ENCODE measurements around the gene MCTP1.
"Not testable (repeated sequence)": the region's sequence is repeated elsewhere in the genome, so short reads cannot be mapped to it uniquely, and the experiment has no call there.

Gene MCTP1

DNA sequence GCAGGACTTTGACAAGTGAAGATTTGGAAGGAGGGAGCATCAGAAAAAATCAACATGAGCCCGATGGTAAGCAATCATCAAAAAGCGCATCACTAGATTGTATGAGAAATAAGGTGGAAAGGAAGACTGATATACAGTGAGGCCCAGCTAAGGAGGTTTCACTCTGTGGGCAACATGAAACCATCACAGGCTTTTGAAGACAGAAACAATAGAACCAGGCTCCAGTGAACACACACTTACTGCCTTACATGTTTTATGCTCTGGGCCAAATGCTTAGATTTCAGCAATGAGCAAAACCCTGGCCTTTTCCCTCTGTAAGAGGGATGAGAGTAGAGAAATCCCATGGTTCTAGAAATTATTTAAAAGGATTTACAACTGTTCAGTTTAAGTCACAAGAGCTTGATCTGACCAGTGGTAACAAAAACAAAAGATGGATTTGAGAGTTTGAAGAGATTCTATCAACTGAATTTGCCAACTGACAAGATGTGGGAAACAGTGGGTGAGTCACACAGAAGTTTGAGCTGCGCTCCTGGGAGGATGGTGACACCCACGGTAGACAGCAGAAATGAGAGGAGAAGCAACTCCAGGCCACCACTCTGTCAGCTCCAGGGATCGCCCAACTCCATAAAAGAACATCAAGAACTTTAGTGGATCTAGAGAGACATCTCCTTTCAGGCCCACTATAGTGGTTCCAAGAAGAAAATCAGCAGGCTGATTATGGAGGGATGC is 261.8 kb downstream of the MCTP1 start:
- DNase-seq, result no peak

DNA sequence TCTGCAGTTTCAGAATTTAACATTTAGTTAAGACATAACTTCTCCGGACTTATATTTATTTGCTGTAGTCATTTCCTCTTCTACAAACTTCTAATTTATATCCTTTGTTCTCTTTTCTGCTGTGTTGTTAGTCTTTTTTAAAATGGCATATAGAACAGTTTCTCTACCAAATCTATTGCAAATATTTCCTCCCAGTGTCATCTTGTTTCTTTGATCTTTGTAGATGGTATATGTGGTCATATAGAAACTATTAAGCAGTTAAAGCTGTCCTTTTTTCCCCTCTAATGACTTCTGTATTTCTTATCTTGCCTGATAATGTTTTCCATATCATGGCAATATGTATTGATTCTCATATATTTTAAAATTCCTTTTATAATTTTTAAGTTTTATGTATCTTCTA is 264.5 kb downstream of the MCTP1 start:
- no peak for DNase-seq

GRCh38 chr5:95018946-95019345 is 265.9 kb downstream of the MCTP1 start:
- DNase-seq, result no peak

- DNase-seq, result no peak
Measured at GRCh38 chr5:95018511-95018910, 266.4 kb downstream of the MCTP1 start.

- no peak for DNase-seq
Measured at GRCh38 chr5:95009812-95010211, 275.1 kb downstream of the MCTP1 start.

DNA sequence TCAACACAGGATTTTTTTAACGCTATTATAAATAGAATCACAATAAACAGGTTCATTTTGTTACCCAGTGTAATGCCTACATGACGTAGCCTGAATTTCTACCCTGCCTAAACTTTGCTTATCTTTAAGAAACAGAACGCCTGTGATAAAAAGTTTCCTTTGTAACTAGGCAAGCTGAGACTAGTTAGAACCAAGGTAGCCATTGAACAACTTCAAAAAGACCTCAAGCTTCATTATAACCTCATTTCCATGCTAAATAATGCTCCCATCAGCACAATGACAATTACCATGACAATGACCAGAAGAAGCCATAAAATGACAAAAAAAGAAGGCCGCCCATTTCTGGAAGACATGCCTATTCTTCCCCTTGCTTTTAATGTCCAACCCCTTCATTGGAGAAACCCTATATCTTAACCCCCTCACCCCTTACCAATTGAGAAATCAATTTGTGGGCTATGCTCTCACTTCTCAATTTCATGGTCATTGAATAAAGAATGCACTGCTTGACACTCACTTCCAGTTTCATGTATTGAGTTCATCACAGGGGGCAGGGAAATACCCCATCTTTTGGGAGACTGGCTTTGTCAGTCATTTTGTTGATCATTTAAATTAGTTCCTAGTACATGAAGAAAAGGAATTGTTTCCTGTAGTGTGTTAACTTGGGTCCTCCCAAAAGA is 276.8 kb downstream of the MCTP1 start:
- no peak for DNase-seq

DNA sequence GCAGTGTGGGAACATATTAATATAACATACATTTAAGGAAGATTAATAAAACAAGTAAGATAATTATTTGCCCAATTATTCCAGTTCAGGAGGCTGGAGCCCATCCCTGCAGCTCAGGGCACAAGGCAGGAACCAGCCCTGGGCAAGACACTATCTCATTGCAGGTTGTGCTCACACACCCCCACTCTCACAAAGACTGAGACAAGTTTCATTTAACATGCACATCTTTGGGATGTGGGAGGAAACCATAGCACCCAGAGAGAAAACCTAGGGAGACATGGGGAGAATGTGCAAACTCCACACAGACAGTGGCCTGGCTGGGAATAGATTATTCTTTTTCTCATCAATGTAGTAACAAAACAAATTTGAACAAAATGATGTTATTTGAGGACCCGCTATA is 279.1 kb downstream of the MCTP1 start:
- no peak for DNase-seq

DNA sequence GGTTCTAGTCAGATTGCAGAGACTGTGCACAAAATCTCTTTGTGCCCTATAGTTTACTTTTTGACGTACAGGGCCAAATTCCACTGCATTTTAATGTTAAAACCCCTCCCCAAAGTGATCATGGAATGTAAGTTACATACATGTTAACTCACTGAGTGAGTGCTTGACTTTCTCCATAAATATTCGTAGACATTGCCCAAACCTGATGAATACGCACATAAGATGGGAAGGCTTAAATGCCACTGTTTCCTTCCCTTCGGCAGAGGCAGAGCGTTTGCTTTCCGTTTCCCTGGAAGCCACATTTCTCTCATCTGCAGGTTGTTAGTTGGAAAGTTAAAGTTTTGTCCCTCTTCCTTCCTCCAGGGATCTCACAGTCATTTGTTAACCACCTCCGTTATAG is 286.2 kb downstream of the MCTP1 start:
- DNase-seq, result no peak

- not testable (repeated sequence) for DNase-seq
Measured at GRCh38 chr5:94994537-94994936, 290.4 kb downstream of the MCTP1 start.

DNA sequence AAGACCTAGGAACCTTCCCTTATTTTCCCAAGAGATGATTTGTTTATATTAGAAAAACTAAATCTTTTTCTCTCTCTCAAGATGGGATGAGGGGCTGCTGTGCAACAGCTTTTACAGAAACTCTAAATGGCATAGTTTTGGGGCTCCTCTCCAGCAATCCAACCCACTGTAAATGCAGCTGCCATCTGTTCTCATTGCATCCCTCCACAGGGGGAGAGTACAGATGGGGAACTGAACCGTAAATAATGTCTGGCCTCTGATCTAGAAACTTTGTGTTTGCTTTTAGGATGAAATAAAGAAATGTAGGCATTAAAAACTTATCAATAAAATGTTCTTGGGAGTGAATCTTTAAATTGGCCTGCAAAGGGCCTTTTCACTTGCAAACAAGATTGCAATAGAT is 291.4 kb downstream of the MCTP1 start:
- DNase-seq, result no peak

- DNase-seq, result no peak
Measured at GRCh38 chr5:94992325-94992724, 292.6 kb downstream of the MCTP1 start.

- DNase-seq, result no peak
Measured at GRCh38 chr5:94983861-94984535, 300.9 kb downstream of the MCTP1 start.

- no peak for DNase-seq
Measured at GRCh38 chr5:94977437-94977836, 307.5 kb downstream of the MCTP1 start.

- DNase-seq, result no peak
Measured at GRCh38 chr5:94976853-94977252, 308.0 kb downstream of the MCTP1 start.

DNA sequence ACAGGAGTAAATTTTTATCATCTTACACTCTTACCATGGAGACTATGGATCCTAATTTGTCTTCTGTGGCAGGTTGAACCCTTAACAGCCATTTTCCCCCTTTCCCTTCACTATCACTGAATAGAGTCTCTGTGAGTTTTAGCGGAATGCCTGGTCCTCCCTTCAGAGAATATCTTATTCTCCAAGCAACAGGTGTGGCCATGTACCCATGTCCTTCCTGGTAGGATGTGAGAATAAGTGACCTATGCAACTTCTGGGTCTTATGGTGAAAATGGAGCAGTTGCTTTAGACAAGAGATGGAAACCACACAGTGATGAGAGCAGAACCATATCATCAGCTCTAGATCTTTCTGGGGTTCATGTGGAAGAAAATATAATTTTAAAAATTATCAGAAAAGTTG is 312.6 kb downstream of the MCTP1 start:
- DNase-seq, result no peak

DNA sequence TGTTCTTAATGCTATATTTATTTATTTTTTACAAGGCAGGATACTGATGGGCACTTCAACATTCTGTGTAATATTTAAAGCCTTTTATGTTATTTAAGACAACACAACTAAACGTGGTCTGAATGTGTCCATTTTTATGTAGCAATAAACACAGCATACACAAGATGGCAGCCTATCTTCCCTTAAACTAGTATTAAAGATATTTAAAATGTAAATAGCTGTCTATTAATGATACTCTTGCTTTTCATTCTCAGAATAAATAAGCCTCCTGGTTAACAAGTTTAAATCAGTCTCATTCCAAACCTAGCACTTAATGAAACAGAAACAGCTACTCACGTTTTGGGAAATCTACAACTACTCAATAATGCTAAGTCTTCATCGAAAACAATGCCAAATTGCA is 315.7 kb downstream of the MCTP1 start:
- no peak for DNase-seq

- DNase-seq, result no peak
Measured at GRCh38 chr5:94968507-94969095, 316.3 kb downstream of the MCTP1 start.

DNA sequence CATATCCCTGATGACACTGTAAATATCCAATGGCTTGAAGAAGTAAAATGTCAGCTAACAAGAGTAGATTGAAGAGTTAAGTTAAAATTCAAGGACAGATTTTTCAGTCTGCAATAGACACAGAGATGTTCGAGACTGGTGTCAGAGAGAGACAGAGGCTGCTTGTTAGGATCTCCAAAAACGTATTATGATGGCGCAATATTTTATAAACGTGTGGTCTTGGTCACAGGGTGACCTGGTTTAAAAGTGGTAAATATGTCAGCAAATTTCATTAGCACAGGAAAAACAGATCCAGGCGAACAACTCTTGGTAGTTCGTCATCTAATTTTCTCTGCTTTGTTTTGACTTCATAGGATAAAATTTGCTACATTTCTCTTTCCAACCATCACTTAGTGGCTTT is 317.4 kb downstream of the MCTP1 start:
- no peak for DNase-seq

DNA sequence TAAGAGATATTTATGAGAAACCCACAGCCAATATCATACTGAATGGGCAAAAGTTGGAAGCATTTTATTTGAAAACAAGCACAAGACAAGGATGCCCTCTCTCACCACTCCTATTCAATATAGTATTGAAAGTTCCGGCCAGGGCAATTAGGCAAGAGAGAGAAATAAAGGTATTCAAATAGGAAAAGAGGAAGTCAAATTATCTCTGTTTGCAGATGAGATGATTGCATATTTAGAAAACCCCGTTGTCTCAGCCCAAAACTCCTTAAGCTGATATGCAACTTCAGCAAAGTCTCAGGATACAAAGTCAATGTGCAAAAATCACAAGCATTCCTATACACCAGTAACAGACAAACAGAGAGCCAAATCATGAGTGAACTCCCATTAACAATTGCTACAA is 325.6 kb downstream of the MCTP1 start:
- DNase-seq, result not testable (repeated sequence)

DNA sequence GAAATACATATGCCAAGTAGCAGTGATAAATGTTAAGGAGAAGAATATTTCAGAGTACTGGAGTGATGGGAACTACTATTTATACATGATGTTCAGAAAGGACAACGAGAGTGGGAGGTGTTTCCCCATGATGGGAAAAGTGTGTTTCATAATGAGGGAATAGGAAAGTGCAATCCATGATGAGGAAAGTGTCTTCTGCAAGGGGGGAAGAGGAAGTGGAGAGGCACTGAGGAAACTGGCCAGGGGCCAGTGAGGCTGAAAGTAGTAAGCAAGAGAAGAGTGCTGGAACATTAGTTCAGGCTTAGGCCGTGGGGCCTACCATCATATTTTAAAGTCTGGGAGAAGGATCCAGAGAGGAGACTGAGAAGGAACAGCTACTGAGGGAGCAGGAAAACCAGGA is 339.2 kb downstream of the MCTP1 start:
- no peak for DNase-seq

- no peak for DNase-seq
Measured at GRCh38 chr5:94944160-94944559, 340.7 kb downstream of the MCTP1 start.

- DNase-seq, result no peak
Measured at GRCh38 chr5:94941122-94941755, 343.7 kb downstream of the MCTP1 start.

DNA sequence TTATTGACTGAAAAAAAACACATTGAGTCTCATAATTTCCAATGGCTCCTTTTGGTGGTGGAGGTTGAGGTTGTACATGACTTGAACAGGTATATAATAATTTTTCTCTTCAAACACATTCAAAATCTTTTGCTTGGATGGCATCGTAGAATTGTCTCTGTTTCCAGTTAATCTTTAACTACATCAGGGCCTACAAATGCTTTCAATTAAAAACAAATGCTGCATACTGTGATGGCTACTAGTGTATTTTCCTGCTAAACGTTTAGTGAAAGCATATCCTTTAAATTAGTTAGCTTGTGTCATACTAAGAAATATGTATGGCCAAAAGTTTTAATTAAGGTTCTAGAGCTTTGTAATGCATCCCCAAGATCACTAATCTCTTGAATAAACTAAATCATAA is 352.6 kb downstream of the MCTP1 start:
- no peak for DNase-seq
